Activated CD8-positive, alpha-beta memory T cell treated with anti-CD3 and anti-CD28 coated beads for 1 hour (primary cell): Measurements from ENCODE around the gene UQCR11.

Experiments used
- DNase-seq, 2 donors: peaks; one replicate each; pipeline ENCODE4 v3.0.0-alpha.2; 2020; ENCODE audit warnings: low read depth in 1 of 2; ENCODE audit errors: extremely low read depth in 1 of 2

UQCR11 gene

GRCh38 chr19:1592755-1593500 is 12.3 kb downstream of the UQCR11 start, which contains the start of gene MBD3:
MBD3 (minus strand) TSS chr19:1592865; CDS start chr19:1592631, 234 bp downstream.
- peak; percentile 53 to 84 for DNase-seq

DNA sequence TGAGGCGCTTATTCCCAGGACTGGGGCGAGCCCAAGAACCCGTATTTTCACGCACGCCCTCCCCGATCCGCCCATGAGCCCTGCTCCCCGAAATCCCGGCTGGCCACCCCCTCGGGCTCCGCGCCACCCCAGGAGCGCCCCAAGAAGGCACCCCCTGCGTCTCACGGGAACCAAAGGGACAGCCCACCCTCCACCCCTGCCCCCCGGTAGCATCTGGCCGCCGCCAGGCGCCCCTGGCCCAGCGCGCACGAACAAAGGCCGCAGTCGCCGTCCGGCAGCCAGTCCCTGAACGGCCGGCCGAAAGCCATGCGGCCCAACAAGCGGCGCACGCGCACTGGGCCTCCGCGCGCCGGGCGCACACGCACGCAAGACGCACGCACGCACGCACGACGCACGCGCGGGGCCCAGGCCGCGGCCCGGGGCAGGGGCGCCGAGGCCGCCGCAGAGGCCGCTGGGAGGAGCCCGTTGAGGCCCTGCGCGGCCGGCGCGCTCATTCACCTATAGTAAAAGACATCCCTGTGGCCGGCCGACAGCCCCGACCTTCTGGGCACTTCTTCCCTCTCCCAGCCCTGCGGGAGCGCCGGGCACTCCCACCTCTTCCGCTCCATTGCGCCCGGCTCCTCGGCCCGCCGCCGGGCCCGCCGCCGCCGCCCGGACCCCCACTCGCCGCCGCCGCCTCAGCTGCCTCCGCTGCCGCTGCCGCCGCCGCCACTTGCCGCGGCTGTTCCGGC is 13.1 kb downstream of the UQCR11 start:
- DNase-seq: peak; percentile 44 to 73

DNA sequence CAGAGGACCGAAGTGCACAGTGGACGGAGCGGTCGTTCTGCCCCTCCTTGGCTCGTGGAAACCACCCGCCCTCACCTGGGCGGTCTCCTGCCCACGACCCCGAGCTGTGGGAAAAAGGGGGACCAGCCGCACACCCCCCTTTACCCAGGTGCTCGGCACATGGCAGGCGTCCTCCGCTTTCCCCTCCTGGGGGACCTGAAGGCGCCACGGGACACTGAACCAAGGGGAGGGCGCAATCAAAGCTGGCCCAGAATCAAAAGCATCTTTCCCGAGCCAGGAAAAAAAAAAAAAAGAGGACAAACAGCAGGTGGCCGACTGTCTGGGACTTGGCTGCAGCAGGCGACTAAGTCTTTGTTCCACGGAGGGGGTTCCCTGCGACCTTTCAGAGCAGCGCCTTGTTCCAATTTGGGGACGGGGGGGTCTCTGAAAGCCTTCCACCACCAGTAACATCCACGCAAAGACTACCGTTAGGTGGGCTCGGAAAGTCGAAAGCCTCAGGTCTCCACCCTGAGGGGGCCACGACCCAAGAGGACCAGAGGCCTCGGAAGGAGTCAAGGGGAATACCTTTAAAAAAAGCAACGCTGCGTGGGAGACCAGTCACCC is 13.7 kb downstream of the UQCR11 start:
- DNase-seq: no peak

- no peak for DNase-seq
Observed at GRCh38 chr19:1590641-1591397, 14.4 kb downstream of the UQCR11 start.

GRCh38 chr19:1587872-1588271 is 17.4 kb downstream of the UQCR11 start:
- DNase-seq: no peak

GRCh38 chr19:1585243-1585580 is 20.1 kb downstream of the UQCR11 start:
- no peak for DNase-seq

GRCh38 chr19:1584500-1585242 is 20.6 kb downstream of the UQCR11 start:
- no peak for DNase-seq

- DNase-seq: no peak
Observed at GRCh38 chr19:1582201-1582600, 23.1 kb downstream of the UQCR11 start.

GRCh38 chr19:1580957-1581356 is 24.3 kb downstream of the UQCR11 start:
- DNase-seq: no peak

- no peak for DNase-seq
Observed at GRCh38 chr19:1580382-1580781, 24.9 kb downstream of the UQCR11 start.

- DNase-seq: no peak
Observed at GRCh38 chr19:1579222-1579621, 26.0 kb downstream of the UQCR11 start.

- DNase-seq: no peak
Observed at GRCh38 chr19:1577929-1578618, 27.2 kb downstream of the UQCR11 start.

DNA sequence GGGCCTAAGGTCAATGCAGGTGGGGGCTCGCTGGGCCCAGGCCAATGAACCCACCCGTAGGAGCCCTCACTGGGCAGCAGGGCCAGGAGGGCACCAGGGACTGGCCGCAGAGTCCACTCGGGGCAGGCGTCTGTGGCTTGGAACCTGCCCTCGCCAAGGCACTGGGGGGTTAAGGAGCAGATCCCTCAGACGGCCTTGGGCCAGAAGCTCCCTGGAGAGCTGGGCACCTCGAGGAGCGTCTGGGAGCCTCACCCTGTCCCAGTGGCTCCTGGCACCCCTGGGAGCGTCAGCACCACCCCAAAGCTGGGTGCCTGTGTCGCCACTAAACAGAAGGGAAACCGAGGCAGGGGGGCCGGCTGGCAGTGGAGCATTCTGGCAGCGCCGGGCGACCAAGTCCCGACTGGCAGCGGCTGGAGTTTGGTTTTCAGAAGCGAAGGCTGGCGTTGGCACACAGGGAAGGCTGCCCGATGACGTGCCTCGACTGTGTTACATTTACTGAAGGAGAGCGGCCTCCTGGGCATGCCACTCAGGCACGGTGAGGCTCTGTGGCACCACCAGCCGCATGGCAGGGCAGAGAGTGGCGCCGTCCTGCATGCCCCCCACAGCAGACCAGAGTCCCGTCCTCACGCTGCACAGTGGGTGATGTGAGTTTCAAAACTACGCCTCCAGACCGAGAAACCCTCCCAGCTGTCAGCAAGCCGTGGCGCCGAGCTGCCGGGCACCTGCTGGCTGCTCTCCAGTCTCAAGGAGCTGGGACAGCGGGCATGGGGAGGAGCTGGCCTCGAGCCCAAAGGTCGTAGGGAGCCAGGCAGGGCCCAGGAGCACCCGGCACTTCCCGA is 28.0 kb downstream of the UQCR11 start:
- no peak for DNase-seq

DNA sequence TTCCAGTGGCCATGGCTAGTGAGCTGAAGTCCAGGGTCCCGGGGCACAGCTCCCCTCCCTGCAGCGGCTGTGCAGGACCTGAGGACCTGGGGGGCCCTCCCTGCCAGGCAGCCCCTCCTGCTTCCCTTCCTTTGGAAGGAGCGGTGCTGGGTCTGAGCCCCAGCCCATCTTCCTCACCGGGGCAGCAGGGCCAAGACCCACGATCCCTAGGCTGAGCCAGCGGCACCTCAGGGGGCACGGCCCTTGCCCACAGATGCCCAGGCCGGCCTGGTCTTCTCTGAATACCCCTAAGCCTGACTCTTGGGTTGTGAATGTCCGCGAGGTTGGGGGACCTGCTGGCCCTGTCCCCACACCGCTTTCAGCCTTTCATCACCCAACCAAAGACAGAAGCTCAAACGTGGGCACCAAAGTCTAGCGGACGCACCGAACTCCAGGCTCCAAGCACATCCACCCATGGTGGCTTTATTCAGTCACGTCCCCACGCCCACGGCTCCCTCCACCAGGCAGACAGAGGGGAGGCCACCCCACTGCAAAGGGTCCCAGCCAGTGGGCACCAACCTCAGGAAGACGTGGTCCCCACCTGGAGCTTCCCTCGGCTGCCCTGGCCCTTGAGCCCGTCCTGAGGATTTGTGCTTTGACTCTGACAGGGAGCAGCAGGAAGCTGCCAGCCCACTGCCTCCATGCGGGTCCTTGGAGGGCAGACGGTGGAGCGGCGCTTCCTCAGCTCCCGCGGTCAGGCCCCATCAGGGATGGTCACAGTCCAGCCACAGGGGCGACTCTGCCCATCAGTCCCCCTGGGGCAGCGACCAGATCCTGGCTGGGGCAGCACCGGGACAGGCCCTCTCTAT is 28.8 kb downstream of the UQCR11 start:
- no peak for DNase-seq

- no peak for DNase-seq
Observed at GRCh38 chr19:1575323-1576241, 29.7 kb downstream of the UQCR11 start.

DNA sequence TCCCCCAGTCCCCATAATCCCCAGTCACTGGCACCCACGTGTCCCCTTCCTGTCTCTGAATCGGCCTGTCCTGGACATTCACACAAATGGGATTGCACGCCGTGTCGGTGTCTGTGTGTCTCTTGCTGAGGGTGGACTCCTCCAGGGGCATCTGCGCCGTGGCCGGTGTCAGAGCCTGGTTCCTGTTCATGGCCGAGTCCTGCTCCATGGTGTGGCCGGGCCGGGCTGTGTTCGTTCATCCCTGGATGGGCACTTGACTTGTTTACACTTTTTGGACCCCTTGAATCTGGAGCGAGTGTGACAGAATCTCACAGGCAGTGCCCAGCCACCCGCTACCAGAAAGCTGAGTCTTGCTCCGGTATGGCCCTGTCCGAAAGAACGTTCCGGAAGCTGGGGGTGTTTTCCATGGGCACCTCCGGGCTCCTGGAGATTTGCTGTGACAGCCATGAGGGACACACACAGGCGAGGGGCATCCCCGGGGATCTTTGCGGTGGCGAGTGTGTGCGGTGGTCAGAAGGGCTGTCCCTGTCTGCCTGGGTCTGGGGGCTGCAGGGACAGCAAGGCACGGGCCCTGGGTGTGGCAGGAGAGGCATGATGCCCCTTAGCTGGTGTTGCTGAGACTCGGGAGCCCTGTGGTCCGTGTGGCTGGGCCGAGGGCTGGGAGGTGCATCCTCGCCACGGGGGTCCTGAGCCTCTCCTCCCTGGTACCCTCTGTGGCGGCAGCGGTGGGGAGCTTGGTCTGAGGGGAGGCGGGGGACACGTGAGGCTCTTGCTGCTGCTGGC is 30.7 kb downstream of the UQCR11 start:
- DNase-seq: no peak
